GM12892 (cell line): ENCODE data around the gene FCN3.

Experiments used
- POLR2A ChIP-seq: IDR thresholded peaks from 2 replicates; pipeline ENCODE4 v1.6.1; 2011; ENCODE audit warnings: low read depth, low read length, control low read depth
- POLR2AphosphoS5 ChIP-seq: IDR thresholded peaks from 2 replicates; pipeline ENCODE4 v1.6.1; 2011; ENCODE audit warnings: low read depth, low read length, control low read depth
- TAF1 ChIP-seq: IDR thresholded peaks from 2 replicates; pipeline ENCODE4 v1.6.1; 2011; ENCODE audit warnings: low read depth, mild to moderate bottlenecking, control low read depth, low read length, borderline replicate concordance

- no peak for TF ChIP-seq POLR2A
- no peak for TF ChIP-seq POLR2AphosphoS5
- no peak for TF ChIP-seq TAF1
Observed at GRCh38 chr1:27339213-27339612, 35.4 kb downstream of the FCN3 start.
